HEK293T (cell line): ENCODE data around the gene JAML.

Experiments used
- BHLHE40 ChIP-seq: fragments of 450-650 bp; IDR thresholded peaks from 2 replicates; pipeline ENCODE4 v1.6.1; 2016; ENCODE audit warnings: mild to moderate bottlenecking, moderate library complexity, borderline replicate concordance
- CTBP1 ChIP-seq: fragments of 450-650 bp; IDR thresholded peaks from 2 replicates; pipeline ENCODE4 v1.6.1; 2016; ENCODE audit warnings: borderline replicate concordance
- FOXA1 ChIP-seq: fragments of 450-650 bp; IDR thresholded peaks from 2 replicates; pipeline ENCODE4 v1.6.1; 2016; ENCODE audit warnings: mild to moderate bottlenecking
- FOXK2 ChIP-seq: fragments of 450-650 bp; IDR thresholded peaks from 2 replicates; pipeline ENCODE4 v1.6.1; 2016; ENCODE audit warnings: mild to moderate bottlenecking
- FOXM1 ChIP-seq: fragments of 450-650 bp; IDR thresholded peaks from 2 replicates; pipeline ENCODE4 v1.6.1; 2017; ENCODE audit warnings: mild to moderate bottlenecking, borderline replicate concordance
- L3MBTL2 ChIP-seq: fragments of 450-650 bp; conservative IDR thresholded peaks from 2 replicates; pipeline ENCODE4 v1.6.1; 2016; ENCODE audit warnings: mild to moderate bottlenecking
- SP1 ChIP-seq: fragments of 450-650 bp; IDR thresholded peaks from 2 replicates; pipeline ENCODE4 v1.6.1; 2017
- SUZ12 ChIP-seq: fragments of 450-650 bp; IDR thresholded peaks from 2 replicates; pipeline ENCODE4 v1.6.1; 2016; ENCODE audit warnings: mild to moderate bottlenecking
- TARDBP ChIP-seq: fragments of 450-650 bp; IDR thresholded peaks from 2 replicates; pipeline ENCODE4 v1.6.1; 2016
- ZNF384 ChIP-seq: fragments of 450-650 bp; IDR thresholded peaks from 2 replicates; pipeline ENCODE4 v1.6.1; 2016

DNA sequence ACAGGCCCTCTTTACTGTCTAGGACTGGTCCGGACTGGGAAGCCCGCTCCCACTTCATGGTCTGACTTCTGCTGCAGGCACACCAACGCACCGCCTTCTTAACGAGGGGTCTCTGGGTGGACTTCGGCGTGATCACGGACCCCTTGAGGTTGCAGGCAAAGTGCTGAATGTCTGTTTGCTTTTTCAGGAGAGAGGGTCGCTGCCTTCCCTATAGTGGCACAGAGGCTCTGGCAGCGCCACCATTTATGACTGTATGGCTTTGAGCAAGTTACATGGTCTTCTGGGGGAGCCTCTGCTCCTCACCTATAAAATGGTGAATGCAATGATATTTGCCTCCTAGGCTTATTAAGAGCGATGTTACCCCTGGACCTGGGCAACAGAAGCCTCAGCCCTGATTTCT is 70.8 kb downstream of the JAML start:
- no peak for TF ChIP-seq SP1
- no peak for TF ChIP-seq FOXA1
- TF ChIP-seq FOXM1 = no peak
- no peak for TF ChIP-seq SUZ12
- TF ChIP-seq FOXK2 = no peak
- no peak for TF ChIP-seq BHLHE40
- no peak for TF ChIP-seq TARDBP
- no peak for TF ChIP-seq ZNF384
- no peak for TF ChIP-seq CTBP1
- no peak for TF ChIP-seq L3MBTL2
